Epidermal melanocyte (primary cell): ENCODE data around the gene MRPL41.
"Not testable (repeated sequence)": the region's sequence is repeated elsewhere in the genome, so short reads cannot be mapped to it uniquely, and the experiment has no call there.

Experiments
- DNase-seq: peaks from one replicate; pipeline ENCODE4 v3.0.0; 2011; ENCODE audit warnings: low spot score; ENCODE audit not compliant: insufficient read length

MRPL41 gene

GRCh38 chr9:137582286-137582860 is 30.7 kb downstream of the MRPL41 start:
- DNase-seq = peak; percentile 7

- no peak for DNase-seq
Observed at GRCh38 chr9:137583347-137583746, 31.7 kb downstream of the MRPL41 start.

GRCh38 chr9:137583957-137584356 is 32.3 kb downstream of the MRPL41 start:
- peak; percentile 5 for DNase-seq

GRCh38 chr9:137586854-137587253 is 35.2 kb downstream of the MRPL41 start:
- peak; percentile 1 for DNase-seq

GRCh38 chr9:137588311-137588710 is 36.6 kb downstream of the MRPL41 start:
- DNase-seq = no peak

GRCh38 chr9:137588891-137589290 is 37.2 kb downstream of the MRPL41 start:
- DNase-seq = no peak

GRCh38 chr9:137589441-137590122 is 37.9 kb downstream of the MRPL41 start:
- DNase-seq = peak; percentile 20

GRCh38 chr9:137590123-137590468 is 38.4 kb downstream of the MRPL41 start:
- no peak for DNase-seq

GRCh38 chr9:137590469-137591383 is 39.0 kb downstream of the MRPL41 start, which contains the start of gene ZMYND19:
TSS of gene ZMYND19 (minus strand) at chr9:137590512. CDS start at chr9:137590263, 249 bp downstream.
- DNase-seq = peak; percentile 99

GRCh38 chr9:137592767-137593166 is 41.1 kb downstream of the MRPL41 start:
- DNase-seq = no peak

- DNase-seq = no peak
Observed at GRCh38 chr9:137593176-137593575, 41.5 kb downstream of the MRPL41 start.

- DNase-seq = not testable (repeated sequence)
Observed at GRCh38 chr9:137596577-137596976, 44.9 kb downstream of the MRPL41 start.

- DNase-seq = no peak
Observed at GRCh38 chr9:137598943-137599342, 47.3 kb downstream of the MRPL41 start.
